Measurements from ENCODE around the gene RERE.

- TF ChIP-seq ZBTB33 (IDR thresholded peaks at IDR 0.05; ENCODE audit: extremely low read depth, insufficient replicate concordance, low read length) (no peak), CTCF (IDR thresholded peaks at IDR 0.05 in 2 of 3, conservative IDR thresholded peaks at IDR 0.05 in 1 of 3; ENCODE audit: borderline replicate concordance in 1 of 3, insufficient read depth in 1 of 3, low read depth in 2 of 3, low read length in 2 of 3) (no peak), POLR2A (IDR thresholded peaks at IDR 0.05; ENCODE audit: borderline replicate concordance, extremely low read depth, insufficient read depth, insufficient read length) (no peak), CBX3 (IDR thresholded peaks at IDR 0.05; ENCODE audit: low read depth) (no peak), ZFX (IDR thresholded peaks at IDR 0.05) (no peak), TCF7L2 (IDR thresholded peaks at IDR 0.05; ENCODE audit: borderline replicate concordance, extremely low read depth, insufficient read depth, insufficient read length) (no peak), SIN3A (IDR thresholded peaks at IDR 0.05; ENCODE audit: low read depth) (no peak), MAX (IDR thresholded peaks at IDR 0.05) (no peak), RAD21 (IDR thresholded peaks at IDR 0.05; ENCODE audit: low read depth) (no peak)
These were observed 335.6 kb downstream of the RERE start for GRCh38 chr1:8481650-8482380.
